HG02798 (cell line): ENCODE results near the gene BEND3.
"Not testable (repeated sequence)": the region's sequence is repeated elsewhere in the genome, so short reads cannot be mapped to it uniquely, and the experiment has no call there.

Source experiments
- ATAC-seq: cut with Tn5 transposase; IDR thresholded peaks from one replicate; pipeline ENCODE4 v1.9.1; 2021; ENCODE audit warnings: mild to moderate bottlenecking; ENCODE audit not compliant: unreplicated experiment, poor library complexity

The BEND3 gene

GRCh38 chr6:107056796-107057195 is 58.5 kb downstream of the BEND3 start:
- no peak for ATAC-seq

- ATAC-seq = no peak
These were observed 67.5 kb downstream of the BEND3 start for GRCh38 chr6:107047807-107048206.

- ATAC-seq = no peak
These were observed 69.3 kb downstream of the BEND3 start for GRCh38 chr6:107045826-107046675.

GRCh38 chr6:107033126-107033525 is 82.2 kb downstream of the BEND3 start:
- ATAC-seq = no peak

- ATAC-seq = no peak
These were observed 83.3 kb downstream of the BEND3 start for GRCh38 chr6:107032051-107032450.

GRCh38 chr6:107030151-107030550 is 85.2 kb downstream of the BEND3 start:
- no peak for ATAC-seq

- ATAC-seq = no peak
These were observed 88.3 kb downstream of the BEND3 start for GRCh38 chr6:107026965-107027364.

GRCh38 chr6:107021446-107022185 is 93.7 kb downstream of the BEND3 start:
- no peak for ATAC-seq

GRCh38 chr6:107020239-107020638 is 95.1 kb downstream of the BEND3 start:
- no peak for ATAC-seq

- ATAC-seq = not testable (repeated sequence)
These were observed 95.7 kb downstream of the BEND3 start for GRCh38 chr6:107019628-107020027.

GRCh38 chr6:107019047-107019446 is 96.3 kb downstream of the BEND3 start:
- ATAC-seq = no peak
